ENCODE results near the gene COPZ1. TPM values are rescaled to one million over a fixed set of nuclear protein-coding genes. Genes with fewer than 3 reads are reported as not detected.

Gene COPZ1
- total RNA-seq, 1 donor = 139 TPM

GRCh38 chr12:54377007-54377406, 52.1 kb downstream of the COPZ1 start:
- DNase-seq (ENCODE audit: low read depth) = no peak
- H3K4me3 ChIP-seq (ENCODE audit: low read depth, low read length) = no peak overlapping the region
- no peak for TF ChIP-seq CTCF (IDR thresholded peaks at IDR 0.05; ENCODE audit: insufficient read depth, low read depth, low read length)

- peak overlapping the region; percentile 67 for H3K4me3 ChIP-seq (ENCODE audit: low read depth, low read length)
- no peak for DNase-seq (ENCODE audit: low read depth)
- no peak for TF ChIP-seq CTCF (IDR thresholded peaks at IDR 0.05; ENCODE audit: insufficient read depth, low read depth, low read length)
Measured at GRCh38 chr12:54377797-54378515, 53.0 kb downstream of the COPZ1 start.

GRCh38 chr12:54378796-54379397, 54.0 kb downstream of the COPZ1 start:
- peak overlapping the region; percentile 67 for H3K4me3 ChIP-seq (ENCODE audit: low read depth, low read length)
- TF ChIP-seq CTCF (IDR thresholded peaks at IDR 0.05; ENCODE audit: insufficient read depth, low read depth, low read length) = no peak
- DNase-seq (ENCODE audit: low read depth) = no peak

GRCh38 chr12:54379398-54380201, 54.7 kb downstream of the COPZ1 start:
- peak; percentile 100 for TF ChIP-seq CTCF (IDR thresholded peaks at IDR 0.05; ENCODE audit: insufficient read depth, low read depth, low read length)
- peak overlapping the region; percentile 67 for H3K4me3 ChIP-seq (ENCODE audit: low read depth, low read length)
- peak; percentile 86 for DNase-seq (ENCODE audit: low read depth)

GRCh38 chr12:54381136-54381535, 56.2 kb downstream of the COPZ1 start:
- no peak for DNase-seq (ENCODE audit: low read depth)
- TF ChIP-seq CTCF (IDR thresholded peaks at IDR 0.05; ENCODE audit: insufficient read depth, low read depth, low read length) = no peak
- no peak overlapping the region for H3K4me3 ChIP-seq (ENCODE audit: low read depth, low read length)

GRCh38 chr12:54383041-54383609, 58.2 kb downstream of the COPZ1 start:
- peak; percentile 85 for DNase-seq (ENCODE audit: low read depth)
- TF ChIP-seq CTCF (IDR thresholded peaks at IDR 0.05; ENCODE audit: insufficient read depth, low read depth, low read length) = no peak

More at GRCh38 chr12:54383041-54383609, 58.2 kb downstream of the COPZ1 start:
- H3K4me3 ChIP-seq (ENCODE audit: low read depth, low read length) = no peak overlapping the region

All from fibroblast of villous mesenchyme (primary cell).